Motor neuron (in vitro differentiated cells): Measurements from ENCODE around the gene FAM114A2. TPM values are rescaled to one million over a fixed set of nuclear protein-coding genes. Genes with fewer than 3 reads are reported as not detected.

Experiments used
- ATAC-seq, 8 experiments: fragments of 200-7000 bp; cut with Tn5 transposase; replicated peaks in 6 of 8; 2 replicates each; pipeline ENCODE4 v1.8.0; 2021; ENCODE audit warnings: mild to moderate bottlenecking in 8 of 8, moderate library complexity in 8 of 8
- H3K27ac ChIP-seq, 2 donors: fragments of 250-450 bp; sonication (Bioruptor Pico); 2 replicates each; pipeline ENCODE4 v1.9.0; 2021; ENCODE audit warnings: antibody characterized with exemption in 2 of 2, mild to moderate bottlenecking in 2 of 2, moderate library complexity in 1 of 2
- H3K4me1 ChIP-seq, 2 donors: fragments of 250-450 bp; sonication (Bioruptor Pico); replicated peaks in 1 of 2; 2 replicates each; pipeline ENCODE4 v1.6.1; 2021; ENCODE audit warnings: antibody characterized with exemption in 2 of 2, mild to moderate bottlenecking in 2 of 2, moderate library complexity in 1 of 2
- H3K4me3 ChIP-seq, 5 donors: fragments of 250-450 bp; sonication (Bioruptor Pico); 2 replicates each; pipeline ENCODE4 v1.9.0; 2021; ENCODE audit warnings: antibody characterized with exemption in 5 of 5, mild to moderate bottlenecking in 5 of 5, moderate library complexity in 4 of 5
- WGBS, 10 experiments: fragments of 450-650 bp; shearing (Covaris generic); methylation state at CpG; one replicate each; pipeline ENCODE4 v1.0.0; 2022; 5-methylcytosine and 5-hydroxymethylcytosine counted together
- in situ Hi-C, 9 experiments: fragments of 400-800 bp; cut with MboI; loops; one replicate each; pipeline ENCODE4 v1.15.0; 2021; ENCODE audit warnings: low sequenced_read_pairs in 9 of 9, low pct_unique_long_range_greater_than_20kb in 2 of 9; ENCODE audit not compliant: unreplicated experiment in 9 of 9
- total RNA-seq, 8 experiments: library from RNA; unstranded; fragments of 300-600 nt; gene quantifications; 2 replicates each; pipeline versions ENCODE4 v1.2.3 to v1.2.4, GENCODE V29; 2022

FAM114A2 gene
- total RNA-seq, 8 experiments from 2014 or later = 14.1 to 29.9 (median 20.1) TPM

GRCh38 chr5:153953411-153953810 lies 85.3 kb downstream of the FAM114A2 start:
- no peak for ATAC-seq
- WGBS, 10 experiments = 0 to 100% (median 58%) methylated on average over 1 to 3 of the region's 3 CpGs; no CpG with 5 or more reads in 3 of the 10 experiments
- Histone ChIP-seq H3K27ac (no peak overlapping the region), H3K4me3 (no peak overlapping the region), H3K4me1 (no peaks in the 10 kb centered on the region)
- in situ Hi-C loops = loop anchor here in 5 of 9 experiments (25.0 kb wide), 7 partner anchors 141 to 1416 kb away; partner anchors contain the start of gene GRIA1 (in 1 of the 5)

GRCh38 chr5:153952893-153953292 lies 85.8 kb downstream of the FAM114A2 start:
- H3K27ac ChIP-seq = no peak overlapping the region
- 0 to 100% (median 96%) methylated on average over 1 to 2 of the region's 2 CpGs; no CpG with 5 or more reads in 3 of the 10 experiments for WGBS, 10 experiments
- no peak overlapping the region for H3K4me3 ChIP-seq
- in situ Hi-C loops = loop anchor here in 5 of 9 experiments (25.0 kb wide), 7 partner anchors 141 to 1416 kb away; partner anchors contain the start of gene GRIA1 (in 1 of the 5)
- no peak for ATAC-seq
- H3K4me1 ChIP-seq = no peaks in the 10 kb centered on the region

- WGBS, 10 experiments = 17 to 100% (median 75%) methylated on average over 1 of the region's 1 CpG; no CpG with 5 or more reads in 3 of the 10 experiments
These were observed 86.7 kb downstream of the FAM114A2 start for GRCh38 chr5:153952057-153952456.

GRCh38 chr5:153941265-153941664 lies 97.4 kb downstream of the FAM114A2 start:
- Histone ChIP-seq H3K4me1 (peaks cover 0 to 11% of the 10 kb centered on the region in 2 donors), H3K4me3 (no peak overlapping the region), H3K27ac (no peak overlapping the region)
- 90 to 100% (median 95%) methylated on average over 2 to 3 of the region's 3 CpGs; no CpG with 5 or more reads in 5 of the 10 experiments for WGBS, 10 experiments
- no peak for ATAC-seq
- in situ Hi-C loops = no loop called here

More at GRCh38 chr5:153952057-153952456, 86.7 kb downstream of the FAM114A2 start:
- in situ Hi-C loops = loop anchor here in 5 of 9 experiments (25.0 kb wide), 7 partner anchors 140 to 1415 kb away; partner anchors contain the start of gene GRIA1 (in 1 of the 5)
- Histone ChIP-seq H3K4me1 (no peaks in the 10 kb centered on the region), H3K4me3 (no peak overlapping the region), H3K27ac (no peak overlapping the region)
- no peak for ATAC-seq

Other genes starting within 250 kb of the FAM114A2 start
- gene MFAP3, start 57 bp upstream of the FAM114A2 start, total RNA-seq = 100 to 1,000 TPM in 1 of 8 experiments, 10 to 100 TPM in 7; 31.8 to 102 (median 48.5) TPM
- gene GALNT10, start 151.8 kb upstream of the FAM114A2 start, total RNA-seq = 10 to 100 TPM in 3 of 8 experiments, 1 to 10 TPM in 5; 2.8 to 33.3 (median 7.5) TPM